ACC112 (cell line): Measurements from ENCODE around the gene PPP1CC.
"Not testable (repeated sequence)": the region's sequence is repeated elsewhere in the genome, so short reads cannot be mapped to it uniquely, and the experiment has no call there.

Source experiments
- H2AFZ ChIP-seq: fragments of 200-600 bp; sonication (generic); one replicate; pipeline ENCODE4 v1.6.0; 2017; ENCODE audit warnings: antibody characterized with exemption, low read length; ENCODE audit not compliant: unreplicated experiment
- H3K27ac ChIP-seq: fragments of 200-600 bp; sonication (generic); 2 replicates; pipeline ENCODE4 v1.5.1; 2014; ENCODE audit warnings: low read depth, mild to moderate bottlenecking, antibody characterized with exemption, low read length, moderate library complexity
- H3K27me3 ChIP-seq: fragments of 200-600 bp; sonication (generic); 2 replicates; pipeline ENCODE4 v1.6.1; 2014; ENCODE audit warnings: mild to moderate bottlenecking, antibody characterized with exemption, low read length, moderate library complexity, mixed read lengths; ENCODE audit not compliant: insufficient read depth
- H3K36me3 ChIP-seq: fragments of 200-600 bp; sonication (generic); 2 replicates; pipeline ENCODE4 v1.6.1; 2016; ENCODE audit warnings: mild to moderate bottlenecking, antibody characterized with exemption, low read length, moderate library complexity, mixed read lengths; ENCODE audit not compliant: insufficient read depth
- H3K4me1 ChIP-seq: fragments of 200-600 bp; sonication (generic); one replicate; pipeline ENCODE4 v1.6.1; 2016; ENCODE audit warnings: low read length, mixed read lengths; ENCODE audit not compliant: insufficient read depth, unreplicated experiment, control insufficient read depth
- H3K4me3 ChIP-seq: fragments of 200-600 bp; sonication (generic); 2 replicates; pipeline ENCODE4 v1.5.1; 2014; ENCODE audit warnings: mild to moderate bottlenecking, low read depth, low read length
- H3K79me2 ChIP-seq: fragments of 200-600 bp; sonication (generic); one replicate; pipeline ENCODE4 v1.6.0; 2016; ENCODE audit warnings: low read length; ENCODE audit not compliant: control insufficient read depth, unreplicated experiment, insufficient read depth

The PPP1CC gene

GRCh38 chr12:110775997-110776396 lies 33.3 kb upstream of the PPP1CC start:
- H3K36me3 ChIP-seq = no peaks in the 10 kb centered on the region
- H3K4me1 ChIP-seq = no peaks in the 10 kb centered on the region
- H3K4me3 ChIP-seq = no peak overlapping the region
- no peak overlapping the region for H3K27ac ChIP-seq
- no peak overlapping the region for H2AFZ ChIP-seq
- no peaks in the 10 kb centered on the region; the same call in 1 of the 2 replicates for H3K27me3 ChIP-seq
- H3K79me2 ChIP-seq = no peaks in the 10 kb centered on the region

GRCh38 chr12:110774824-110775223 lies 32.1 kb upstream of the PPP1CC start:
- no peak overlapping the region for H3K4me3 ChIP-seq
- H3K27me3 ChIP-seq = no peaks in the 10 kb centered on the region
- H3K36me3 ChIP-seq = no peaks in the 10 kb centered on the region
- H3K27ac ChIP-seq = no peak overlapping the region
- no peaks in the 10 kb centered on the region for H3K79me2 ChIP-seq
- no peaks in the 10 kb centered on the region for H3K4me1 ChIP-seq
- H2AFZ ChIP-seq = no peak overlapping the region

GRCh38 chr12:110768960-110769359 lies 26.3 kb upstream of the PPP1CC start:
- no peaks in the 10 kb centered on the region for H3K36me3 ChIP-seq
- H2AFZ ChIP-seq = no peak overlapping the region
- H3K4me3 ChIP-seq = no peak overlapping the region
- H3K79me2 ChIP-seq = no peaks in the 10 kb centered on the region
- no peaks in the 10 kb centered on the region for H3K4me1 ChIP-seq
- no peak overlapping the region for H3K27ac ChIP-seq
- no peaks in the 10 kb centered on the region; the same call in 1 of the 2 replicates for H3K27me3 ChIP-seq

- Histone ChIP-seq H3K27me3 (no peaks in the 10 kb centered on the region; the same call in 1 of the 2 replicates), H2AFZ (no peak overlapping the region), H3K4me1 (no peaks in the 10 kb centered on the region), H3K27ac (no peak overlapping the region), H3K36me3 (no peaks in the 10 kb centered on the region), H3K4me3 (no peak overlapping the region), H3K79me2 (no peaks in the 10 kb centered on the region)
Observed at GRCh38 chr12:110767863-110768262, 25.2 kb upstream of the PPP1CC start.

- Histone ChIP-seq H3K4me1 (no peaks in the 10 kb centered on the region), H3K27me3 (no peaks in the 10 kb centered on the region; the same call in 1 of the 2 replicates), H3K36me3 (no peaks in the 10 kb centered on the region), H3K79me2 (no peaks in the 10 kb centered on the region), H3K27ac (no peak overlapping the region), H2AFZ (no peak overlapping the region), H3K4me3 (no peak overlapping the region)
Observed at GRCh38 chr12:110766311-110767154, 23.8 kb upstream of the PPP1CC start.

- H3K4me3 ChIP-seq, H3K79me2 ChIP-seq, H3K4me1 ChIP-seq, H2AFZ ChIP-seq, H3K36me3 ChIP-seq, H3K27me3 ChIP-seq, H3K27ac ChIP-seq: not testable (repeated sequence)
Observed at GRCh38 chr12:110765572-110765971, 22.9 kb upstream of the PPP1CC start.

- Histone ChIP-seq H3K4me1 (no peaks in the 10 kb centered on the region), H3K4me3 (no peak overlapping the region), H3K36me3 (no peaks in the 10 kb centered on the region), H3K79me2 (no peaks in the 10 kb centered on the region), H3K27me3 (no peaks in the 10 kb centered on the region; the same call in 1 of the 2 replicates), H2AFZ (no peak overlapping the region), H3K27ac (no peak overlapping the region)
Observed at GRCh38 chr12:110765111-110765510, 22.4 kb upstream of the PPP1CC start.

GRCh38 chr12:110763583-110763982 lies 20.9 kb upstream of the PPP1CC start:
- no peak overlapping the region for H3K27ac ChIP-seq
- no peaks in the 10 kb centered on the region for H3K4me1 ChIP-seq

GRCh38 chr12:110762891-110763290 lies 20.2 kb upstream of the PPP1CC start:
- H3K27me3 ChIP-seq = no peaks in the 10 kb centered on the region; the same call in 1 of the 2 replicates
- H3K36me3 ChIP-seq = no peaks in the 10 kb centered on the region
- H3K4me3 ChIP-seq = no peak overlapping the region
- no peak overlapping the region for H2AFZ ChIP-seq
- no peaks in the 10 kb centered on the region for H3K79me2 ChIP-seq
- H3K4me1 ChIP-seq = no peaks in the 10 kb centered on the region
- no peak overlapping the region for H3K27ac ChIP-seq

More at GRCh38 chr12:110763583-110763982, 20.9 kb upstream of the PPP1CC start:
- Histone ChIP-seq H2AFZ (no peak overlapping the region), H3K27me3 (no peaks in the 10 kb centered on the region; the same call in 1 of the 2 replicates), H3K79me2 (no peaks in the 10 kb centered on the region), H3K4me3 (no peak overlapping the region), H3K36me3 (no peaks in the 10 kb centered on the region)

GRCh38 chr12:110760204-110760609 lies 17.5 kb upstream of the PPP1CC start:
- Histone ChIP-seq H3K27ac (no peak overlapping the region), H3K79me2 (no peaks in the 10 kb centered on the region), H3K4me3 (no peak overlapping the region), H3K4me1 (no peaks in the 10 kb centered on the region), H3K27me3 (no peaks in the 10 kb centered on the region; the same call in 1 of the 2 replicates), H3K36me3 (no peaks in the 10 kb centered on the region), H2AFZ (no peak overlapping the region)

- Histone ChIP-seq H2AFZ (no peak overlapping the region), H3K79me2 (no peaks in the 10 kb centered on the region), H3K36me3 (no peaks in the 10 kb centered on the region), H3K4me3 (no peak overlapping the region), H3K27ac (no peak overlapping the region), H3K27me3 (no peaks in the 10 kb centered on the region), H3K4me1 (no peaks in the 10 kb centered on the region)
Observed at GRCh38 chr12:110758922-110759321, 16.2 kb upstream of the PPP1CC start.
